H9 (cell line): Measurements from ENCODE around the gene CLASP2. TPM values are rescaled to one million over a fixed set of nuclear protein-coding genes. Genes with fewer than 3 reads are reported as not detected.

Experiments
- DNase-seq: peaks from one replicate; pipeline ENCODE4 v3.0.0-alpha.2; 2017
- H2AFZ ChIP-seq: one replicate; pipeline ENCODE4 v1.6.1; 2013; ENCODE audit warnings: mild to moderate bottlenecking, low read length, control low read depth, moderate library complexity
- H2AK5ac ChIP-seq: 2 replicates; pipeline ENCODE4 v1.6.1; 2013; ENCODE audit warnings: low read length, control low read depth, mixed read lengths; ENCODE audit not compliant: insufficient read length
- H2BK120ac ChIP-seq: one replicate; pipeline ENCODE4 v1.6.1; 2013; ENCODE audit warnings: low read depth, mild to moderate bottlenecking, low read length, control low read depth, inconsistent platforms; ENCODE audit not compliant: poor library complexity, severe bottlenecking
- H2BK12ac ChIP-seq: 2 replicates; pipeline ENCODE4 v1.6.1; 2013; ENCODE audit warnings: low read length, control low read depth, mixed read lengths, low read depth; ENCODE audit not compliant: insufficient read length
- H2BK15ac ChIP-seq: 2 replicates; pipeline ENCODE4 v1.6.1; 2013; ENCODE audit warnings: low read depth, low read length, control low read depth
- H2BK20ac ChIP-seq: one replicate; pipeline ENCODE4 v1.6.1; 2013; ENCODE audit warnings: low read depth, mild to moderate bottlenecking, low read length, control low read depth, inconsistent platforms; ENCODE audit not compliant: poor library complexity, severe bottlenecking
- H2BK5ac ChIP-seq: 2 replicates; pipeline ENCODE4 v1.6.1; 2013; ENCODE audit warnings: low read length, control low read depth, mixed read lengths; ENCODE audit not compliant: insufficient read length
- H3K14ac ChIP-seq: 2 replicates; pipeline ENCODE4 v1.6.1; 2013; ENCODE audit warnings: low read length, control low read depth; ENCODE audit not compliant: insufficient read depth
- H3K18ac ChIP-seq: 2 replicates; pipeline ENCODE4 v1.6.1; 2013; ENCODE audit warnings: low read depth, mild to moderate bottlenecking, mixed read lengths, low read length, control low read depth; ENCODE audit not compliant: insufficient read length
- H3K23ac ChIP-seq: 2 replicates; pipeline ENCODE4 v1.6.1; 2013; ENCODE audit warnings: low read length, control low read depth, mixed read lengths, low read depth; ENCODE audit not compliant: insufficient read length
- H3K23me2 ChIP-seq: 2 replicates; pipeline ENCODE4 v1.6.1; 2013; ENCODE audit warnings: low read depth, mild to moderate bottlenecking, mixed read lengths, low read length, control low read depth; ENCODE audit not compliant: insufficient read length, poor library complexity, severe bottlenecking
- H3K27ac ChIP-seq: 2 replicates; pipeline ENCODE4 v1.5.1; 2013; ENCODE audit warnings: low read length, control low read depth, mixed read lengths, low read depth; ENCODE audit not compliant: insufficient read length
- H3K27me3 ChIP-seq: 2 replicates; pipeline ENCODE4 v1.6.1; 2013; ENCODE audit warnings: low read length, control low read depth, inconsistent platforms; ENCODE audit not compliant: insufficient read depth
- H3K4ac ChIP-seq: 2 replicates; pipeline ENCODE4 v1.6.1; 2013; ENCODE audit warnings: low read depth, mild to moderate bottlenecking, control low read depth, inconsistent platforms, low read length, moderate library complexity
- H3K4me1 ChIP-seq: 2 replicates; pipeline ENCODE4 v1.6.1; 2013; ENCODE audit warnings: low read length, control low read depth, inconsistent platforms; ENCODE audit not compliant: insufficient read depth
- H3K4me2 ChIP-seq: 2 replicates; pipeline ENCODE4 v1.6.1; 2013; ENCODE audit warnings: low read length, control low read depth, mixed read lengths; ENCODE audit not compliant: insufficient read length, insufficient read depth
- H3K56ac ChIP-seq: 2 replicates; pipeline ENCODE4 v1.6.1; 2013; ENCODE audit warnings: low read depth, mild to moderate bottlenecking, mixed read lengths, low read length, control low read depth; ENCODE audit not compliant: insufficient read length
- H3K79me1 ChIP-seq: 2 replicates; pipeline ENCODE4 v1.6.1; 2013; ENCODE audit warnings: low read depth, mild to moderate bottlenecking, moderate library complexity, low read length, control low read depth, inconsistent platforms; ENCODE audit not compliant: insufficient read depth, poor library complexity, severe bottlenecking
- H3K79me2 ChIP-seq: 2 replicates; pipeline ENCODE4 v1.6.1; 2013; ENCODE audit warnings: low read length, control low read depth, inconsistent platforms; ENCODE audit not compliant: insufficient read depth
- H3K9ac ChIP-seq: 2 replicates; pipeline ENCODE4 v1.6.1; 2013; ENCODE audit warnings: low read length, control low read depth, mixed read lengths; ENCODE audit not compliant: insufficient read length; ENCODE audit errors: extremely low read depth
- H3K9me3 ChIP-seq: one replicate; pipeline ENCODE4 v1.6.1; 2013; ENCODE audit warnings: low read depth, low read length, inconsistent platforms; ENCODE audit not compliant: control insufficient read depth
- H3T11ph ChIP-seq: one replicate; pipeline ENCODE4 v1.6.1; 2013; ENCODE audit warnings: mild to moderate bottlenecking, low read length, control low read depth, inconsistent platforms
- H4K20me1 ChIP-seq: one replicate; pipeline ENCODE4 v1.6.1; 2013; ENCODE audit not compliant: control insufficient read depth, insufficient read length, insufficient read depth
- H4K5ac ChIP-seq: 2 replicates; pipeline ENCODE4 v1.6.1; 2013; ENCODE audit warnings: low read depth, mild to moderate bottlenecking, mixed read lengths, low read length, control low read depth; ENCODE audit not compliant: insufficient read length
- H4K8ac ChIP-seq: replicated peaks from 2 replicates; pipeline ENCODE4 v1.6.1; 2013; ENCODE audit warnings: low read length, control low read depth, mixed read lengths, low read depth; ENCODE audit not compliant: insufficient read length
- H4K91ac ChIP-seq: 2 replicates; pipeline ENCODE4 v1.6.1; 2013; ENCODE audit warnings: low read depth, mild to moderate bottlenecking, moderate library complexity, mixed read lengths, low read length, control low read depth; ENCODE audit not compliant: insufficient read length
- H3K27ac Mint-ChIP-seq, 3 experiments: 2 replicates in 2 of 3; 3 replicates in 1 of 3; pipeline ENCODE4 v1.8.0; 2020 to 2021; ENCODE audit warnings: mixed read lengths in 3 of 3, mild to moderate bottlenecking in 1 of 3, moderate library complexity in 1 of 3
- H3K27me3 Mint-ChIP-seq: 2 replicates; pipeline ENCODE4 v1.8.0; 2021; ENCODE audit warnings: low read depth, mild to moderate bottlenecking, moderate library complexity, mixed read lengths
- H3K36me3 Mint-ChIP-seq, 3 experiments: 2 replicates in 2 of 3; 3 replicates in 1 of 3; pipeline ENCODE4 v1.8.0; 2020 to 2021; ENCODE audit warnings: low read depth in 3 of 3, mixed read lengths in 3 of 3; ENCODE audit not compliant: insufficient read depth in 1 of 3
- H3K4me1 Mint-ChIP-seq, 2 experiments: 2 replicates each; pipeline ENCODE4 v1.8.0; 2020; ENCODE audit warnings: mixed read lengths in 2 of 2
- H3K4me3 Mint-ChIP-seq, 2 experiments: 2 replicates in 1 of 2; 3 replicates in 1 of 2; pipeline ENCODE4 v1.8.0; 2020 to 2021; ENCODE audit warnings: mild to moderate bottlenecking in 2 of 2, mixed read lengths in 2 of 2, moderate library complexity in 1 of 2
- H3K9me3 Mint-ChIP-seq, 2 experiments: 2 replicates in 1 of 2; 3 replicates in 1 of 2; pipeline ENCODE4 v1.8.0; 2020; ENCODE audit warnings: mild to moderate bottlenecking in 2 of 2, mixed read lengths in 2 of 2, moderate library complexity in 1 of 2
- CTCF ChIP-seq: fragments of 200-600 bp; sonication (generic); conservative IDR thresholded peaks from 3 replicates; pipeline ENCODE4 v1.8.0; 2021; ENCODE audit warnings: antibody characterized with exemption, mild to moderate bottlenecking
- WGBS: extraction: QIAGEN DNeasy Blood & Tissue Kit; methylation state at CpG from one replicate; pipeline ENCODE4 v1.1.7; 2013; ENCODE audit warnings: missing lambda C conversion rate, low lambda C conversion rate, mixed read lengths; ENCODE audit not compliant: insufficient read length; ENCODE audit errors: extremely low coverage; 5-methylcytosine and 5-hydroxymethylcytosine counted together
- total RNA-seq: library from RNA; stranded (reverse); gene quantifications from 2 replicates; pipeline ENCODE4 v1.2.1, GENCODE V29; 2021

CLASP2 gene
- total RNA-seq, 1 experiment from 2014 or later: 60.5 TPM

- no peak for DNase-seq
- no peak overlapping the region for H2AFZ ChIP-seq
- no peak overlapping the region for H3K9ac ChIP-seq
- H3K18ac ChIP-seq: no peak overlapping the region
- no peaks in the 10 kb centered on the region for H3K23me2 ChIP-seq
- H2BK12ac ChIP-seq: no peak overlapping the region
- no peak overlapping the region for H2BK5ac ChIP-seq
- H3K4ac ChIP-seq: no peak overlapping the region
- H3K56ac ChIP-seq: no peak overlapping the region
- H3K14ac ChIP-seq: no peak overlapping the region
- H3K23ac ChIP-seq: no peak overlapping the region
- H2AK5ac ChIP-seq: no peak overlapping the region
- H2BK15ac ChIP-seq: no peak overlapping the region
- H3K4me2 ChIP-seq: no peak overlapping the region
- H3T11ph ChIP-seq: no peak overlapping the region
- Mint-ChIP-seq H3K4me3 (no peak overlapping the region), H3K27ac (no peak overlapping the region), H3K9me3 (no peaks in the 10 kb centered on the region), H3K36me3 (no peaks in the 10 kb centered on the region), H3K27me3 (no peaks in the 10 kb centered on the region), H3K4me1 (no peaks in the 10 kb centered on the region)
- H3K79me2 ChIP-seq: no peaks in the 10 kb centered on the region
- H3K4me1 ChIP-seq: no peaks in the 10 kb centered on the region
- no peak overlapping the region for H4K5ac ChIP-seq
- no CpG with 5 or more reads among the region's 2 CpGs for whole genome bisulfite sequencing
- H3K27me3 ChIP-seq: no peaks in the 10 kb centered on the region
- no peak for TF ChIP-seq CTCF
- no peaks in the 10 kb centered on the region for H4K20me1 ChIP-seq
- no peak overlapping the region for H2BK120ac ChIP-seq
- no peak overlapping the region for H4K91ac ChIP-seq
- H3K27ac ChIP-seq: no peak overlapping the region
- no peaks in the 10 kb centered on the region for H3K79me1 ChIP-seq
- H4K8ac ChIP-seq: no peak overlapping the region
- no peaks in the 10 kb centered on the region for H3K9me3 ChIP-seq
- no peak overlapping the region for H2BK20ac ChIP-seq
Measured at GRCh38 chr3:33724256-33724655, 6.2 kb upstream of the CLASP2 start.
